NB4 (cell line): ENCODE results near the gene SUFU.
"Not testable (repeated sequence)": the region's sequence is repeated elsewhere in the genome, so short reads cannot be mapped to it uniquely, and the experiment has no call there.

ENCODE experiments used
- DNase-seq: peaks from one replicate; pipeline ENCODE4 v3.0.0; 2010; ENCODE audit warnings: low read depth
- H3K4me3 ChIP-seq: one replicate; pipeline ENCODE4 v1.5.1; 2011; ENCODE audit warnings: mild to moderate bottlenecking, low read depth, low read length, moderate library complexity
- CTCF ChIP-seq: IDR thresholded peaks from one replicate; pipeline ENCODE4 v1.5.1; 2012; ENCODE audit warnings: low read depth, low read length
- MYC ChIP-seq: IDR thresholded peaks from 2 replicates; pipeline ENCODE4 v1.6.1; 2011; ENCODE audit warnings: low read depth, low read length
- POLR2A ChIP-seq: IDR thresholded peaks from 2 replicates; pipeline ENCODE4 v1.6.1; 2011; ENCODE audit warnings: mild to moderate bottlenecking; ENCODE audit not compliant: insufficient read length; ENCODE audit errors: extremely low read depth
- TF ChIP-seq, protein P1 (sequence below): IDR thresholded peaks from 2 replicates; pipeline ENCODE4 v1.6.1; 2011; ENCODE audit warnings: low read depth, low read length

SUFU gene

DNA sequence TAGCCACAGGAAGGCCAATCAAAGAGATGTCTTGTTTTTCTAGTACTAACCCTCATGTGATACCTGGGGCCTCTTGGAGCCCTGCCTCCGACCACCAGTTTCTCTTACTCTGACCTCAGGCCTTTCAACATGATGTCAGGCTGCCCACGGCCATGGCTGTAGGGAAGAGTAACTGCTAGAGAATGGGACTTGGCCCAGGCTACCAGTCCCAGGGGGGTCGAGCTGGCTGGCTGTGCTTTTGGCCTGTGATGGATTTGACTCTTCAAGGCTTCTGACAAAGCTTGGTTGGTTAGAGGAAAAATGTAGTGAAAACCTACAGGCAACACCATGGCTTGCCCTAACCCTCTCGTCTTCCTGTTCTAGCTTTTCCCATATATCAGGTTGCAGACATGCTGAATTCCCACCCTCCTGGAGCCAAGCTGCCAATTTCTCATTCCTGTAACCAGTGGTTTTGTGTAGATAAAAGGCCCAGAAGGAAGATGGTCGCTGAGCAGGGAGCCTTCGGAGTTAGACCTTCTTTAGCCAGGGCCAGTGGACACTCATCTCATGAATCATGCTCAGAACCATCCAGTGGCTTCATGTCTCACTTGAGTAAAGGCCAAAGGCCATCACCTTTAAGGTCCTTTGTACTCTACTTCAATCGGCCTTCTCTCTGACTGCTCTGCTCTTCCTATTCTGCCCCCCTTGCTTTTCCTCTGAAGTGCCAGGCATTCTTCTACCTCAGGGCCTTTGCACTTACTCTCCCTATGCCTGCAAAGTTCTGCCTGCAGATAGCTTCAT lies 19.7 kb downstream of the SUFU start:
- TF ChIP-seq, protein P1, sequence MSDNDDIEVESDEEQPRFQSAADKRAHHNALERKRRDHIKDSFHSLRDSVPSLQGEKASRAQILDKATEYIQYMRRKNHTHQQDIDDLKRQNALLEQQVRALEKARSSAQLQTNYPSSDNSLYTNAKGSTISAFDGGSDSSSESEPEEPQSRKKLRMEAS, result no peak
- no peak for TF ChIP-seq POLR2A
- no peak for DNase-seq
- H3K4me3 ChIP-seq, result no peak overlapping the region

DNA sequence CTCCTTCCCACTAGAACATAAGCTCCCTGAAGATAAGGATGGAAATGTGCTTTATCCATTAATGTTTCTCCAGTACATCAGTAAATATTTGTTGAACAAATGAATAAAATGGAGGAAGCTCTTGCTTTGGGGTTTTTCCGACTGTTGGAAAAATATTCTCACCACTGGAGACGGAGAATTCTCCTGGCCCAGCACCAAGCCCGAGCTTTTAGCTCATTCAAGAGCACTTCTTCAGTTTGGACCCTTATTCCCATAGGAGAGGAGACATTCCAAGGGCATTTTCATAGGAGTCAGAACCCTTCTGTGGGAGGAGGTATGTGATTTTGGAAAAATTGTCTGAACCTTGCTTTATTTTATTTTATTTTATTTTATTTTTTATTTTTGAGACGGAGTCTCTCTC lies 21.0 kb downstream of the SUFU start:
- H3K4me3 ChIP-seq, result no peak overlapping the region
- no peak for DNase-seq
- TF ChIP-seq MYC, result no peak

DNA sequence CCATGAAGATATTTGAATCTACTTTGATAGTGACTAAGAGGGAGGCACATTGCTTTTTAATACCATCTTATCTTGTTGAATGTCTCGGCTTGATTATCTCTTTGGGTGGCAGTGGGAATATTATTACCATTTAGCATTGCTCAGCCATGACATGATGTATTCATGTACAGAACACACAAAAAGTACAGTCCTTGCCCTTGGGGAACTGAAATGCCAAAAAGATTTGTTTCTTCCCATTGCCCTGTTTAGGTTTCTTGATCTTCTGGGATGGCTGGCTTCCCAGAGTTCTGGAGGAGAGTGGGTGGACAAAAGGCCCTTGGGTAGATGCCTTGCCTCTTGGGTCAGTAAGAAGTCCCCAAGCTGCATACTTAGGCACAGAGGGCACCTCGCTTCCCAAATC lies 23.8 kb downstream of the SUFU start:
- TF ChIP-seq POLR2A (no peak), CTCF (no peak), MYC (no peak)
- TF ChIP-seq, protein P1, result no peak
- no peak for DNase-seq
- H3K4me3 ChIP-seq, result no peak overlapping the region

- TF ChIP-seq CTCF (no peak), MYC (no peak), POLR2A (no peak)
- TF ChIP-seq, protein P1, result no peak
- H3K4me3 ChIP-seq, result no peak overlapping the region
- DNase-seq, result no peak
Observed at GRCh38 chr10:102534333-102534732, 30.6 kb downstream of the SUFU start.

- H3K4me3 ChIP-seq, result not testable (repeated sequence)
Observed at GRCh38 chr10:102534966-102535365, 31.2 kb downstream of the SUFU start.

GRCh38 chr10:102535481-102536147 lies 31.8 kb downstream of the SUFU start:
- DNase-seq, result no peak
- no peak overlapping the region for H3K4me3 ChIP-seq
- no peak for TF ChIP-seq POLR2A
- TF ChIP-seq, protein P1, result no peak
- TF ChIP-seq CTCF, result no peak
- no peak for TF ChIP-seq MYC

More at GRCh38 chr10:102534966-102535365, 31.2 kb downstream of the SUFU start:
- DNase-seq, result not testable (repeated sequence)

- DNase-seq, result peak; percentile 23
- TF ChIP-seq MYC, result no peak
- TF ChIP-seq CTCF, result no peak
- TF ChIP-seq, protein P1, result no peak
- no peak for TF ChIP-seq POLR2A
- H3K4me3 ChIP-seq, result no peak overlapping the region
Observed at GRCh38 chr10:102537367-102537766, 33.6 kb downstream of the SUFU start.
